SK-N-SH treated with all-trans-retinoic acid at 6 μM for 48 hours (cell line): ENCODE measurements around the gene FKBP2.
A peak's percentile ranks its signal among the peaks of the same experiment; 100 is the strongest.

Experiments
- ATAC-seq: fragments of 200-7000 bp; cut with Tn5 transposase; 3 replicates; pipeline ENCODE4 v1.9.1; 2020; ENCODE audit warnings: mild to moderate bottlenecking, moderate library complexity
- ARNTL ChIP-seq: fragments of 450-650 bp; formaldehyde crosslinking; IDR thresholded peaks from 2 replicates; pipeline ENCODE4 v1.5.0; 2020; ENCODE audit warnings: low read depth, mild to moderate bottlenecking, moderate library complexity, borderline replicate concordance
- BACH2 ChIP-seq: fragments of 250-450 bp; sonication (Bioruptor Pico); IDR thresholded peaks from 2 replicates; pipeline ENCODE4 v1.9.0; 2021; ENCODE audit warnings: mild to moderate bottlenecking, borderline replicate concordance
- CSDC2 ChIP-seq: fragments of 250-450 bp; sonication (Bioruptor Pico); IDR thresholded peaks from 2 replicates; pipeline ENCODE4 v1.5.0; 2020; ENCODE audit warnings: mild to moderate bottlenecking, moderate library complexity
- ESRRG ChIP-seq: fragments of 250-450 bp; sonication (Bioruptor Pico); IDR thresholded peaks from 2 replicates; pipeline ENCODE4 v1.6.1; 2021; ENCODE audit warnings: mild to moderate bottlenecking
- GLIS3 ChIP-seq: fragments of 250-450 bp; sonication (Bioruptor Pico); IDR thresholded peaks from 2 replicates; pipeline ENCODE4 v1.5.0; 2020; ENCODE audit warnings: mild to moderate bottlenecking, moderate library complexity
- ISL1 ChIP-seq: fragments of 250-450 bp; sonication (Bioruptor Pico); IDR thresholded peaks from 2 replicates; pipeline ENCODE4 v2.1.2; 2022; ENCODE audit warnings: mild to moderate bottlenecking, moderate library complexity
- OSR1 ChIP-seq: fragments of 250-450 bp; sonication (Bioruptor Pico); IDR thresholded peaks from 2 replicates; pipeline ENCODE4 v1.8.0; 2022; ENCODE audit warnings: moderate library complexity, mild to moderate bottlenecking, inconsistent platforms
- PPARA ChIP-seq: fragments of 250-450 bp; sonication (Bioruptor Pico); IDR thresholded peaks from 2 replicates; pipeline ENCODE4 v1.5.0; 2020; ENCODE audit warnings: mild to moderate bottlenecking, borderline replicate concordance
- RARB ChIP-seq: fragments of 250-450 bp; sonication (Bioruptor Pico); IDR thresholded peaks from 2 replicates; pipeline ENCODE4 v1.8.0; 2021; ENCODE audit warnings: mild to moderate bottlenecking, moderate library complexity
- SNAI2 ChIP-seq: fragments of 250-450 bp; sonication (Bioruptor Pico); IDR thresholded peaks from 2 replicates; pipeline ENCODE4 v1.5.0; 2020; ENCODE audit warnings: mild to moderate bottlenecking, moderate library complexity
- TCF4 ChIP-seq: fragments of 250-450 bp; sonication (Bioruptor Pico); IDR thresholded peaks from 2 replicates; pipeline ENCODE4 v1.8.0; 2021; ENCODE audit warnings: mild to moderate bottlenecking, moderate library complexity, borderline replicate concordance
- TOX ChIP-seq: fragments of 250-450 bp; sonication (Bioruptor Pico); IDR thresholded peaks from 2 replicates; pipeline ENCODE4 v1.8.0; 2021; ENCODE audit warnings: mild to moderate bottlenecking, moderate library complexity, borderline replicate concordance
- ZC3H10 ChIP-seq: fragments of 250-450 bp; sonication (Bioruptor Pico); IDR thresholded peaks from 2 replicates; pipeline ENCODE4 v1.5.1; 2021; ENCODE audit warnings: mild to moderate bottlenecking, moderate library complexity
- ZFP3 ChIP-seq: fragments of 250-450 bp; sonication (Bioruptor Pico); IDR thresholded peaks from 2 replicates; pipeline ENCODE4 v1.5.0; 2020; ENCODE audit warnings: mild to moderate bottlenecking, moderate library complexity
- ZFP30 ChIP-seq: fragments of 450-650 bp; formaldehyde crosslinking; IDR thresholded peaks from 2 replicates; pipeline ENCODE4 v1.5.0; 2022; ENCODE audit warnings: mild to moderate bottlenecking, moderate library complexity
- ZNF70 ChIP-seq: fragments of 450-650 bp; formaldehyde crosslinking; IDR thresholded peaks from 2 replicates; pipeline ENCODE4 v1.5.0; 2020; ENCODE audit warnings: mild to moderate bottlenecking, moderate library complexity
- ZNF8 ChIP-seq: fragments of 450-650 bp; formaldehyde crosslinking; IDR thresholded peaks from 2 replicates; pipeline ENCODE4 v1.5.0; 2020; ENCODE audit warnings: mild to moderate bottlenecking, moderate library complexity
- TF ChIP-seq, protein P1 (sequence below): fragments of 250-450 bp; sonication (Bioruptor Pico); IDR thresholded peaks from 2 replicates; pipeline ENCODE4 v1.5.1; 2021; ENCODE audit warnings: mild to moderate bottlenecking, moderate library complexity
- TF ChIP-seq, protein P2 (sequence below): fragments of 250-450 bp; sonication (Bioruptor Pico); IDR thresholded peaks from 2 replicates; pipeline ENCODE4 v1.5.1; 2020; ENCODE audit warnings: low read depth, mild to moderate bottlenecking, moderate library complexity
- TF ChIP-seq, protein P3 (sequence below): fragments of 250-450 bp; sonication (Bioruptor Pico); IDR thresholded peaks from 2 replicates; pipeline ENCODE4 v1.8.0; 2020; ENCODE audit warnings: mild to moderate bottlenecking, moderate library complexity, borderline replicate concordance
- TF ChIP-seq, protein P4 (sequence below): fragments of 250-450 bp; sonication (Bioruptor Pico); IDR thresholded peaks from 2 replicates; pipeline ENCODE4 v1.5.0; 2020; ENCODE audit warnings: mild to moderate bottlenecking, moderate library complexity
- TF ChIP-seq, protein P5 (sequence below): fragments of 250-450 bp; sonication (Bioruptor Pico); IDR thresholded peaks from 2 replicates; pipeline ENCODE4 v1.8.0; 2021; ENCODE audit warnings: low read depth, mild to moderate bottlenecking, moderate library complexity, borderline replicate concordance

Gene FKBP2

DNA sequence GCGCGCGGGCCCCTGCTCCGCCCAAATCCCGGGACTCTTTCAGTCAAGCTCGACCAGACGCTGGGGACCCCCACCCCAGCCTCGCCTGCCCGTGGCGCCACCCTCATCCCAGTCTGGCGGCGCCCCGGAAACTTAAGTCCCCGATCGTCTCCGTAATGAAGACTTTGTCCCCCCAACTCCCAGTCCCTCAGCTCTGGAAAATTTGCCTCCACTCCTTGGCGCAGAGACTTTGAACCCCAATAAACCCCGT, 10.8 kb downstream of the FKBP2 start:
- no peak for TF ChIP-seq ZNF70 (CRISPR knock-in tag)
- ATAC-seq = no peak

DNA sequence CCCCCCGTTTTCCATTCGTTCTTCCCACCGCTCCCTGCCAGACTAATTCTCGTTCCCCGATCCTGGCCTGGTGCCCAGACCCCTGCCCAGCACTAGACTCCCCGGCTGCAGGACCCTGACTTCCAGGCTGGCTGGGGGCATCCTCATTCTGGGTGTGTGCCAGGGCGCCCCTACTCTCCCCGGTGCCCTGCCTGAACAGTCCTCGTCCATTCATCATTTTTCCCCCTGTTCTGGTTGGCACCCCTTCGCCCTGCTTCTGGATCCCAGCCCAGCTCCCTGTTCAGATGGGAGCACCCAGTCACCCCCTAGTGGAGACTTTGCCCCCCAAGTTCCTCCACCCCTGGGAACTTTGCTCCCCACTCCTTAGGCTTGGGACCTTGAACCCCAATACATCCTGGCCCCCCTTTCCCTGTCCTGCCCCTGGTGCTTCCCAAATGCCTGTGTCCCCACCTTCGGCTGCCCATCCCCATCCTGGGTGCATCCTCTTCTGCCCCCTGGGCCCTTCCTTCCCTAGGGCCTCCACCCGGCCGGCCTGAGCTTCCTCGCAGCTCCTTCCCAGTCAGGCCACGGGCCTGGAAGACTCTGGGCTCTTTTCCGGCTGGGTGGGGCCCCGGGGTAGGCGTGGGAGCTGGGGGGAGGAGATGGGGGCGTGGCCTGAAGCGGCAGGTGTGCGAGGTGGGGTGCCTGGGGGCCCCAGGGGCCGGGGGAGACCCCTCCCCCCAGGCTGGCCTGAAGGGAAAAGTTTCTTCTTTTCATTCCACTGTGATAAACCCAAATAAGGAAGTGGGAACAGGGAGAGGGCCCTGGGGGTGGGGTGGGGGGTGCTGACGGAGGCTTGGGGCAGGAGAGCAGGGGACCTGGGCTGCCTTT, 11.3 kb downstream of the FKBP2 start:
- TF ChIP-seq TOX (CRISPR knock-in tag) = no peak
- TF ChIP-seq, protein P1, sequence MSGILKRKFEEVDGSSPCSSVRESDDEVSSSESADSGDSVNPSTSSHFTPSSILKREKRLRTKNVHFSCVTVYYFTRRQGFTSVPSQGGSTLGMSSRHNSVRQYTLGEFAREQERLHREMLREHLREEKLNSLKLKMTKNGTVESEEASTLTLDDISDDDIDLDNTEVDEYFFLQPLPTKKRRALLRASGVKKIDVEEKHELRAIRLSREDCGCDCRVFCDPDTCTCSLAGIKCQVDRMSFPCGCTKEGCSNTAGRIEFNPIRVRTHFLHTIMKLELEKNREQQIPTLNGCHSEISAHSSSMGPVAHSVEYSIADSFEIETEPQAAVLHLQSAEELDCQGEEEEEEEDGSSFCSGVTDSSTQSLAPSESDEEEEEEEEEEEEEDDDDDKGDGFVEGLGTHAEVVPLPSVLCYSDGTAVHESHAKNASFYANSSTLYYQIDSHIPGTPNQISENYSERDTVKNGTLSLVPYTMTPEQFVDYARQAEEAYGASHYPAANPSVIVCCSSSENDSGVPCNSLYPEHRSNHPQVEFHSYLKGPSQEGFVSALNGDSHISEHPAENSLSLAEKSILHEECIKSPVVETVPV (CRISPR knock-in tag) = no peak
- TF ChIP-seq, protein P2, sequence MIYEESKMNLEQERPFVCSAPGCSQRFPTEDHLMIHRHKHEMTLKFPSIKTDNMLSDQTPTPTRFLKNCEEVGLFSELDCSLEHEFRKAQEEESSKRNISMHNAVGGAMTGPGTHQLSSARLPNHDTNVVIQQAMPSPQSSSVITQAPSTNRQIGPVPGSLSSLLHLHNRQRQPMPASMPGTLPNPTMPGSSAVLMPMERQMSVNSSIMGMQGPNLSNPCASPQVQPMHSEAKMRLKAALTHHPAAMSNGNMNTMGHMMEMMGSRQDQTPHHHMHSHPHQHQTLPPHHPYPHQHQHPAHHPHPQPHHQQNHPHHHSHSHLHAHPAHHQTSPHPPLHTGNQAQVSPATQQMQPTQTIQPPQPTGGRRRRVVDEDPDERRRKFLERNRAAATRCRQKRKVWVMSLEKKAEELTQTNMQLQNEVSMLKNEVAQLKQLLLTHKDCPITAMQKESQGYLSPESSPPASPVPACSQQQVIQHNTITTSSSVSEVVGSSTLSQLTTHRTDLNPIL (CRISPR knock-in tag) = no peak
- no peak for TF ChIP-seq BACH2 (CRISPR knock-in tag)
- TF ChIP-seq ARNTL = no peak
- no peak for TF ChIP-seq CSDC2
- no peak for TF ChIP-seq GLIS3
- no peak for TF ChIP-seq ESRRG (CRISPR knock-in tag)
- TF ChIP-seq, protein P3, sequence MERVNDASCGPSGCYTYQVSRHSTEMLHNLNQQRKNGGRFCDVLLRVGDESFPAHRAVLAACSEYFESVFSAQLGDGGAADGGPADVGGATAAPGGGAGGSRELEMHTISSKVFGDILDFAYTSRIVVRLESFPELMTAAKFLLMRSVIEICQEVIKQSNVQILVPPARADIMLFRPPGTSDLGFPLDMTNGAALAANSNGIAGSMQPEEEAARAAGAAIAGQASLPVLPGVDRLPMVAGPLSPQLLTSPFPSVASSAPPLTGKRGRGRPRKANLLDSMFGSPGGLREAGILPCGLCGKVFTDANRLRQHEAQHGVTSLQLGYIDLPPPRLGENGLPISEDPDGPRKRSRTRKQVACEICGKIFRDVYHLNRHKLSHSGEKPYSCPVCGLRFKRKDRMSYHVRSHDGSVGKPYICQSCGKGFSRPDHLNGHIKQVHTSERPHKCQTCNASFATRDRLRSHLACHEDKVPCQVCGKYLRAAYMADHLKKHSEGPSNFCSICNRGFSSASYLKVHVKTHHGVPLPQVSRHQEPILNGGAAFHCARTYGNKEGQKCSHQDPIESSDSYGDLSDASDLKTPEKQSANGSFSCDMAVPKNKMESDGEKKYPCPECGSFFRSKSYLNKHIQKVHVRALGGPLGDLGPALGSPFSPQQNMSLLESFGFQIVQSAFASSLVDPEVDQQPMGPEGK (CRISPR knock-in tag) = no peak
- TF ChIP-seq ZNF8 (CRISPR knock-in tag) = no peak
- TF ChIP-seq, protein P4, sequence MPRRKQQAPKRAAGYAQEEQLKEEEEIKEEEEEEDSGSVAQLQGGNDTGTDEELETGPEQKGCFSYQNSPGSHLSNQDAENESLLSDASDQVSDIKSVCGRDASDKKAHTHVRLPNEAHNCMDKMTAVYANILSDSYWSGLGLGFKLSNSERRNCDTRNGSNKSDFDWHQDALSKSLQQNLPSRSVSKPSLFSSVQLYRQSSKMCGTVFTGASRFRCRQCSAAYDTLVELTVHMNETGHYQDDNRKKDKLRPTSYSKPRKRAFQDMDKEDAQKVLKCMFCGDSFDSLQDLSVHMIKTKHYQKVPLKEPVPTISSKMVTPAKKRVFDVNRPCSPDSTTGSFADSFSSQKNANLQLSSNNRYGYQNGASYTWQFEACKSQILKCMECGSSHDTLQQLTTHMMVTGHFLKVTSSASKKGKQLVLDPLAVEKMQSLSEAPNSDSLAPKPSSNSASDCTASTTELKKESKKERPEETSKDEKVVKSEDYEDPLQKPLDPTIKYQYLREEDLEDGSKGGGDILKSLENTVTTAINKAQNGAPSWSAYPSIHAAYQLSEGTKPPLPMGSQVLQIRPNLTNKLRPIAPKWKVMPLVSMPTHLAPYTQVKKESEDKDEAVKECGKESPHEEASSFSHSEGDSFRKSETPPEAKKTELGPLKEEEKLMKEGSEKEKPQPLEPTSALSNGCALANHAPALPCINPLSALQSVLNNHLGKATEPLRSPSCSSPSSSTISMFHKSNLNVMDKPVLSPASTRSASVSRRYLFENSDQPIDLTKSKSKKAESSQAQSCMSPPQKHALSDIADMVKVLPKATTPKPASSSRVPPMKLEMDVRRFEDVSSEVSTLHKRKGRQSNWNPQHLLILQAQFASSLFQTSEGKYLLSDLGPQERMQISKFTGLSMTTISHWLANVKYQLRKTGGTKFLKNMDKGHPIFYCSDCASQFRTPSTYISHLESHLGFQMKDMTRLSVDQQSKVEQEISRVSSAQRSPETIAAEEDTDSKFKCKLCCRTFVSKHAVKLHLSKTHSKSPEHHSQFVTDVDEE (CRISPR knock-in tag) = no peak
- no peak for TF ChIP-seq PPARA
- TF ChIP-seq, protein P5, sequence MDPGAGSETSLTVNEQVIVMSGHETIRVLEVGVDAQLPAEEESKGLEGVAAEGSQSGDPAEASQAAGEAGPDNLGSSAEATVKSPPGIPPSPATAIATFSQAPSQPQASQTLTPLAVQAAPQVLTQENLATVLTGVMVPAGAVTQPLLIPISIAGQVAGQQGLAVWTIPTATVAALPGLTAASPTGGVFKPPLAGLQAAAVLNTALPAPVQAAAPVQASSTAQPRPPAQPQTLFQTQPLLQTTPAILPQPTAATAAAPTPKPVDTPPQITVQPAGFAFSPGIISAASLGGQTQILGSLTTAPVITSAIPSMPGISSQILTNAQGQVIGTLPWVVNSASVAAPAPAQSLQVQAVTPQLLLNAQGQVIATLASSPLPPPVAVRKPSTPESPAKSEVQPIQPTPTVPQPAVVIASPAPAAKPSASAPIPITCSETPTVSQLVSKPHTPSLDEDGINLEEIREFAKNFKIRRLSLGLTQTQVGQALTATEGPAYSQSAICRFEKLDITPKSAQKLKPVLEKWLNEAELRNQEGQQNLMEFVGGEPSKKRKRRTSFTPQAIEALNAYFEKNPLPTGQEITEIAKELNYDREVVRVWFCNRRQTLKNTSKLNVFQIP (CRISPR knock-in tag) = no peak
- TF ChIP-seq SNAI2 (CRISPR knock-in tag) = no peak
- TF ChIP-seq OSR1 = no peak
- TF ChIP-seq ZNF70 (CRISPR knock-in tag) = no peak
- no peak for TF ChIP-seq RARB (CRISPR knock-in tag)
- no peak for TF ChIP-seq ZC3H10 (CRISPR knock-in tag)
- TF ChIP-seq ZFP30 (CRISPR knock-in tag) = no peak
- no peak for TF ChIP-seq TCF4
- peak; percentile 53 for ATAC-seq

DNA sequence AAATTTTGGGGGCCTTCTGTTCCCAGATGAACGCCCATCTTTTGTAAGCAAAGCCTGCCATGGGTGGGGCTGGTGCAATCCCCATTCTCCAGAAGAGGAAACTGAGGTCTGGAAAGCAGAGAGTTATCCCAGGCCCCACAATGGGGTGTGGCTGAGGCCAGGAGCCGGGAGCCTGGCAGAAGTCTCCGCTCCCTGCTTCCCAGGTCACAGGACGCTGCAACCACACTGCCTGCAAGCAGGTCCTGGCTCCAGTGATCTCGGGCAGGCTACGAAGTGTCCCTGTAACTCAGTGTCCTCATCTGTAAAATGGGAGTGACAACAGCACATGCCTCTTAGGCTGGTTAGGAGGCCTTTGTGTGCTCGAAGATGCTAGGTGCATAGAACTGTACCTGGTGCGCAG, 12.1 kb downstream of the FKBP2 start:
- no peak for ATAC-seq
- TF ChIP-seq, protein P5 (CRISPR knock-in tag) = no peak
- TF ChIP-seq SNAI2 (CRISPR knock-in tag) (no peak), ZC3H10 (CRISPR knock-in tag) (no peak), RARB (CRISPR knock-in tag) (no peak), ZNF8 (CRISPR knock-in tag) (no peak), OSR1 (no peak), ZFP3 (CRISPR knock-in tag) (no peak), TCF4 (no peak), ESRRG (CRISPR knock-in tag) (no peak), BACH2 (CRISPR knock-in tag) (no peak), ISL1 (CRISPR knock-in tag) (no peak)
- TF ChIP-seq, protein P1 (CRISPR knock-in tag) = no peak
- TF ChIP-seq, protein P2 (CRISPR knock-in tag) = no peak
